Memory B cell (primary cell): ENCODE results near the gene GALP.
A peak's percentile ranks its signal among the peaks of the same experiment; 100 is the strongest.
"Not testable (repeated sequence)": the region's sequence is repeated elsewhere in the genome, so short reads cannot be mapped to it uniquely, and the experiment has no call there.

ENCODE experiments used
- ATAC-seq: fragments of 150-1000 bp; cut with Tn5 transposase; 2 replicates; pipeline ENCODE4 v1.10.0; 2021; ENCODE audit warnings: low read depth, mild to moderate bottlenecking, moderate library complexity
- DNase-seq, 2 donors: peaks; one replicate each; pipeline ENCODE4 v3.0.0; 2022; ENCODE audit warnings: low spot score in 2 of 2
- H3K27ac Mint-ChIP-seq: one replicate; pipeline ENCODE4 v1.8.0; 2022; ENCODE audit warnings: mild to moderate bottlenecking, moderate library complexity, mixed read lengths
- H3K27me3 Mint-ChIP-seq: one replicate; pipeline ENCODE4 v1.8.0; 2022; ENCODE audit warnings: mixed read lengths
- H3K36me3 Mint-ChIP-seq: one replicate; pipeline ENCODE4 v1.8.0; 2022; ENCODE audit warnings: mild to moderate bottlenecking, mixed read lengths
- H3K4me1 Mint-ChIP-seq: one replicate; pipeline ENCODE4 v1.8.0; 2022; ENCODE audit warnings: mixed read lengths
- H3K4me3 Mint-ChIP-seq: one replicate; pipeline ENCODE4 v1.8.0; 2022; ENCODE audit warnings: mild to moderate bottlenecking, moderate library complexity, mixed read lengths
- H3K9me3 Mint-ChIP-seq: one replicate; pipeline ENCODE4 v1.8.0; 2022; ENCODE audit warnings: mixed read lengths

Gene GALP

DNA sequence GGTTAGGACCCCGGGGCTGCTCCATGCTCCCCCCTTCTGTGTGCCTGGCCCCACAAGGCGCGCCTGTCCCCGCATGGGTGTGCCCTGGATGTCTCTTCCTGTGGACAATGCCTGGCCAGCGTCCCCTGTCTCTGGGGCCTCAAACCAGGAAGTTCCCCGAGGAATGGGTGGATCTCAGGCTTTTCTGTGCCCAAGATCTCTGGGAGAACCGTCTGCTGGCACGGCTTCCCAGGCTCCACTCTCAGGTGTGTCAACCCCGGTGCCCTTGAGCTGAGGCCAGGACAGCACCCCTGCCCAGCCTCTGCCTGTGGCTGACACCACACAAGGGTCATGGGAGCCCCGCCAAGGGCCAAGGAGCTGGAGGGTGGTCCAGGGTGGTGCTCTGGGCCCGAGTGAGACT, 19.0 kb upstream of the GALP start:
- Mint-ChIP-seq H3K27ac (no peak overlapping the region), H3K9me3 (peaks cover 3% of the 10 kb centered on the region), H3K36me3 (peaks cover 22% of the 10 kb centered on the region), H3K4me3 (no peak overlapping the region), H3K27me3 (no peaks in the 10 kb centered on the region), H3K4me1 (peaks cover 6% of the 10 kb centered on the region)
- DNase-seq (no peak), ATAC-seq (no peak)

DNA sequence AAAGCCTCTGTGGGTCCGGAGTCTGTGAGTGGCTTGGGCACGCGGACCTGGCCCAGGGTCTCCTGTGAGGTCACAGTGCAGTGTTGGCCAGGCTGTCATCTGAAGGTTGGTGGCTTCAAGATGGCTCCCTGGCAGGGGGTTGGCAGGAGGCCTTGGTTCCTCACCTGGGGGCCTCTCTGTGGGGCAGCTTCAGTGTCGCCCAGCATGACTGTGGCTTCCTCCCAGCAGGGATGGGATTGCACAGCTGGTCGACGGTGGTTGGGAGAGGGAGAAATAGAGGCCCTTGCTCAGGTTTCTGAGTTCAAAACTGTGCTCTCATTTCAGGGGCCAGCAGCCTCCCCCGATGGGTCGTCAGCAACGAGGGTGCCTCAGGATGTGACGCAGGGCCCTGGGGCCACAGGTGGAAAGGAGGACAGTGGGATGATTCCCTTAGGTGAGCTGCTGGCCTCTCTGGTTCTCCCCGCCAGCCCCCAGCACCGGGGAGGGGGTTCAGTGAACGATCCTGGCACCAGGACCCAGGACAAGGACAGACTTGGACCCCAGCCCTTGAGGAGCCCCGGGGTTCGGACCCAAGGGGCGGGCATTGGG, 17.5 kb upstream of the GALP start:
- Mint-ChIP-seq H3K27me3 (peaks cover 1% of the 10 kb centered on the region), H3K9me3 (peaks cover 3% of the 10 kb centered on the region), H3K36me3 (peaks cover 22% of the 10 kb centered on the region), H3K4me3 (no peak overlapping the region), H3K4me1 (peaks cover 10% of the 10 kb centered on the region), H3K27ac (no peak overlapping the region)
- no peak for DNase-seq
- no peak for ATAC-seq

DNA sequence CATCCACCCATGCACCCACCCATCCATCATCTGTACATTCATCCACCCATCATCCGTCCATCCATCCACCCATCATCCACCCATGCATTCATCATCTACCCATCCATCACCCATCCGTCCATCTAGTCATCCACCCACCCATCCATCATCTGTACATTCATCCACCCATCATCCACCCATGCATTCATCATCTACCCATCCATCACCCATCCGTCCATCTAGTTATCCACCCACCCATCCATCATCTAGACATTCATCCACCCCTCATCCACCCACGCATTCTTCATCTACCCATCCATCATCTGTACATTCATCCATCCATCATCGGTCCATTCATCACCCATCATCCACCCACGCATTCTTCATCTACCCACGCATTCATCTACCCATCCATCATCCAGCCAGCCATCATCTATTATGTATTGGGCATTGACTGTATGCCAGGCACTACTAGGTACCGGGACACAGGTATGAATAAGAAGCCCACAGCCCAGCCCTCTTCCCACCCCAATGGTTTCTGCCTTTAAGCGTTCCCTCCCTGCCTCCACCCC, 16.7 kb upstream of the GALP start:
- Mint-ChIP-seq H3K27ac (no peak overlapping the region), H3K9me3 (peaks cover 3% of the 10 kb centered on the region), H3K27me3 (peaks cover 2% of the 10 kb centered on the region), H3K36me3 (peaks cover 16% of the 10 kb centered on the region), H3K4me3 (no peak overlapping the region), H3K4me1 (peaks cover 10% of the 10 kb centered on the region)
- no peak for DNase-seq
- ATAC-seq = no peak

DNA sequence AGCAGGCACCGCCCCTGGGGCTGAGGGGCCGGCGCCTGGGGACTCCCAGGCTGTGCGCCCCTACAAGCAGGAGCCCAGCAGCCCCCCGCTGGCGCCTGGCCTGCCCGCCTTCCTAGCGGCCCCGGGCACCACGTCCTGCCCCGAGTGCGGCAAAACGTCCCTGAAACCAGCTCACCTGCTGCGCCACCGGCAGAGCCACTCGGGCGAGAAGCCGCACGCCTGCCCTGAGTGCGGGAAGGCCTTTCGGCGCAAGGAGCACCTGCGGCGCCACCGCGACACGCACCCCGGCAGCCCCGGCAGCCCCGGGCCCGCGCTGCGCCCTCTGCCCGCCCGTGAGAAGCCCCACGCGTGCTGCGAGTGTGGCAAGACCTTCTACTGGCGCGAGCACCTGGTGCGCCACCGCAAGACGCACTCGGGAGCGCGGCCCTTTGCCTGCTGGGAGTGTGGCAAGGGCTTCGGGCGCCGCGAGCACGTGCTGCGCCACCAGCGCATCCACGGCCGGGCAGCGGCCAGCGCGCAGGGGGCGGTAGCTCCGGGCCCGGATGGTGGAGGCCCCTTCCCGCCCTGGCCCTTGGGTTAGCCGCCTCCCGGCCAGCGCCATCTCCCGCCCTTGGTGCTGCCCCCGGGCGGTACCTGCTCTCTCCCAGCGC, 16.1 kb upstream of the GALP start:
- peaks cover 2% of the 10 kb centered on the region for H3K27me3 Mint-ChIP-seq
- H3K36me3 Mint-ChIP-seq = peaks cover 16% of the 10 kb centered on the region
- H3K27ac Mint-ChIP-seq = no peak overlapping the region
- H3K4me1 Mint-ChIP-seq = peaks cover 10% of the 10 kb centered on the region
- DNase-seq (no peak), ATAC-seq (no peak)
- H3K4me3 Mint-ChIP-seq = no peak overlapping the region
- H3K9me3 Mint-ChIP-seq = peaks cover 3% of the 10 kb centered on the region

DNA sequence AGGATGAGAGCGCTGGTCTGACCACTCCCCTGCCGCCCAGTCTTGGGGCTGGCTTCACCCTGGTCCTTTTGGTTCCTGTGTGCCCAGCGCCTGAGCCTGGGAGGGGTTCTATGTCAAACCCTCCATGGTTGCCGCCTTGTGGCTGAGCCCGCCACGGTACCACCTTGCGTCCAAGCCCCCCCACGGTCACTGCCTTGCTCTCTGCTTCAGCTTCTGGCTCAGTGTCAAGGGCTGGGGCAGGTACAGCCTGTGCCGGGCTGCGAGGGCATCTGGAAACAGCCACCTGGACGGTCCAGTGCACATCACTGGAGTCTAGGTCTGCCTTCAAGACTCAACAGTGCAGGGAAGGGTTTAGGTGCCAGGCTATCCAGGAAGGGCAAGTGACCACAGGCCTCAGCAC, 14.3 kb upstream of the GALP start:
- Mint-ChIP-seq H3K36me3 (peaks cover 16% of the 10 kb centered on the region), H3K4me1 (peaks cover 10% of the 10 kb centered on the region), H3K9me3 (peaks cover 3% of the 10 kb centered on the region), H3K4me3 (no peak overlapping the region), H3K27me3 (peaks cover 5% of the 10 kb centered on the region), H3K27ac (no peak overlapping the region)
- ATAC-seq (no peak), DNase-seq (no peak)

DNA sequence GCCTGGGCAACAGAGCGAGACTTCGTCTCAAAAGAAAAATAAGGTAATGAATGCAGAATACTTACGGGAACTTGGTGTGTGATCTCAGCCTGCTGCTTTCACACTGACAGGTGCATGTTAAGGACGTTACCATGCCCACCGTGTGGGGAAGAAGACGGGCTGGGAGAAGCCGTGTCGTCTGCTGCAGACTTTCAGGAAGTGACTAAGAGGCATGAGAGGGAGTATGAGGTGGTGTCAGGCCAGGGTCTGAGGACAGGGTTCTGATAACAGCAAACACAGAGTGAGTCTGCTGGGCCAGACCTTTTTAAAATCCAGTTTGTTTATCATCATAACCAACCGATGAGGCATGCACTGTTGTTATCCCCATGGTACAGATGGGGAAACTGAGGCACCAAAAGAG, 13.6 kb upstream of the GALP start:
- Mint-ChIP-seq H3K4me1 (peaks cover 10% of the 10 kb centered on the region), H3K36me3 (peaks cover 16% of the 10 kb centered on the region), H3K27ac (no peak overlapping the region), H3K27me3 (peaks cover 7% of the 10 kb centered on the region), H3K9me3 (peaks cover 3% of the 10 kb centered on the region), H3K4me3 (no peak overlapping the region)
- ATAC-seq (peak; percentile 26), DNase-seq (no peak)

DNA sequence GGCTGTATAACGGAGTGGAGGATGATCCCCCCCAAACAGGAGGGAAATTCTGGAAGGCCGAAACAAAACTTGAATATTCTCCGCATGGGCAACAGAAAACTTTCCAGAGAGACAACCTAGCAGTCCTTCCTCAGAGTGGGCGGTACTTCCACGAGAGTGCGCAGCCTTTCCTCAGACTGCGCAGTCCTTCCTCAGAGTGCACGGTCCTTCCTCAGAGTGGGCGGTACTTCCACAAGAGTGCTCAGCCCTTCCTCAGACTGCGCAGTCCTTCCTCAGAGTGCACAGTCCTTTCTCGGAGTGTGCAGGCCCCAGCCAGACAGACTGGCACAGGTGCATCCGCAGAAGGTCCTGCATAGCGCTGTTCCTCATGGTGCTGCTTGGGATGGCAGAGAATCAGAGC, 12.7 kb upstream of the GALP start:
- peaks cover 7% of the 10 kb centered on the region for H3K27me3 Mint-ChIP-seq

DNA sequence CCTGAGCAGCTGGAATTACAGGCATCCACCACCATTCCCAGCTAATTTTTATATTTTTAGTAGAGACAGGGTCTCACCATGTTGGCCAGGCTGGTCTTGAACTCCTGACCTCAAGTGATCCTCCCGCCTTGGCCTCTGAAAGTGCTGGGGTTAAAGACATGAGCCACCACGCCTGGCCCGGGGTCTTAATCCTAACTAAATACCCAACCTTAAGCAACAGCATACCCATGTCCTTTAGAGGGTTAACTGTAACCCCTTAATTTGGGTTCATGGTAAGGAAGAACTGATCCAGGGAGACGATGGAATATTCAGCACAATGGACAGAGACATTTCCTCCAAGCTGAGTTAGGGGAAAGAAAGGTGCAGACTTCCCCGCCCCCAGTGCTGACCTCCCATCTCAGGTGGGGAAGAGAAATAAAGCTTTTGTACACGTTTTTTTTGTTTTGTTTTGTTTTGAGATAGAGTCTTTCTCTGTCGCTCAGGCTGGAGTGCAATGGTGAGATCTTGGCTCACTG, 8.7 kb upstream of the GALP start:
- no peaks in the 10 kb centered on the region for H3K36me3 Mint-ChIP-seq
- peaks cover 13% of the 10 kb centered on the region for H3K27me3 Mint-ChIP-seq
- DNase-seq = no peak
- H3K27ac Mint-ChIP-seq = no peak overlapping the region
- H3K4me3 Mint-ChIP-seq = no peak overlapping the region
- ATAC-seq = no peak
- H3K9me3 Mint-ChIP-seq = no peaks in the 10 kb centered on the region
- peaks cover 5% of the 10 kb centered on the region for H3K4me1 Mint-ChIP-seq

More for the DNA sequence above, 12.7 kb upstream of the GALP start:
- peaks cover 16% of the 10 kb centered on the region for H3K36me3 Mint-ChIP-seq
- no peak overlapping the region for H3K27ac Mint-ChIP-seq
- H3K4me3 Mint-ChIP-seq = no peak overlapping the region
- DNase-seq = no peak
- peaks cover 3% of the 10 kb centered on the region for H3K9me3 Mint-ChIP-seq
- H3K4me1 Mint-ChIP-seq = peaks cover 10% of the 10 kb centered on the region
- no peak for ATAC-seq

DNA sequence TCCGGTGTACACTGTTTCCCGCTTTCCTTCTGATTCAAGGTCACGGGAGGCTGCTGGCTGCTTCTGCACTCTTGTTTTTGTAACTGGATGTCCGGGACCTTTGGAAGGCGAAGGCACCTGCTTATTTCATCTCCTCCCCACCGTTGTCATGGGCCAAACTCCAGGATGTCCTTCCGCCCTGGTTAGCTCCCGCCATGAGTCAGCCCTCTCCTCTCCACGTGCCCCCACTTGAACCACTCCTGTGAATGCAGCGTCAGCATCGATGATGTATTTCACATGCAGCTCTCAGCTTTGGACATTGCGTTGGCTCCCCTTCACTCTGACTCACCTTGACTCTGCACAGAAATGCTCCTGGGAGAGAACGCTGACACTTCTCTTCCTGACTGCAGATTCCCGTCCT, 5.5 kb upstream of the GALP start:
- peaks cover 14% of the 10 kb centered on the region for H3K27me3 Mint-ChIP-seq
- peaks cover 4% of the 10 kb centered on the region for H3K4me1 Mint-ChIP-seq
- H3K27ac Mint-ChIP-seq = no peak overlapping the region
- no peak overlapping the region for H3K4me3 Mint-ChIP-seq
- H3K36me3 Mint-ChIP-seq = no peaks in the 10 kb centered on the region
- no peaks in the 10 kb centered on the region for H3K9me3 Mint-ChIP-seq
- ATAC-seq = no peak
- no peak for DNase-seq

DNA sequence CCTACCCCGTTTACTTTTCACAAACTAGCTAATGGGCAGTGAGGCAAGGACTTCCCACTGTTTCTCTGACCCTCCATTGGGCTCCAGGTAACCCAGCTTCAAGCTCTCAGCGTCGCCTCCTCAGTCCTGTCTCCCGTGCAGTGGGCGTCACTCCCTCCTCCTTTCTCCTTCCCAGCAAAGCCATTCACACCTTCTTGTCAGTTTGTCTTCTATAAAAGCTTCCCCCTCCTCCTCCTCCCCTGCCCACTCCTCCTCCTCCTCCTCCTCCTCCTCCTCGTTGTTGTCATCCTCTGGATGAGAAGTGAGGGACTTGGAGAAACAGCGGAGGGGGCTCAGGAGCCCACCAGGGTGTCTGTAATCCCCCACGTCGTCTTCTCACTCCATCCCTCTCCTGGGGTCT, 1.7 kb upstream of the GALP start:
- H3K4me3 Mint-ChIP-seq = no peak overlapping the region
- no peak overlapping the region for H3K27ac Mint-ChIP-seq
- peaks cover 17% of the 10 kb centered on the region for H3K27me3 Mint-ChIP-seq
- no peak for ATAC-seq
- no peaks in the 10 kb centered on the region for H3K36me3 Mint-ChIP-seq
- DNase-seq = no peak
- H3K9me3 Mint-ChIP-seq = no peaks in the 10 kb centered on the region
- peaks cover 4% of the 10 kb centered on the region for H3K4me1 Mint-ChIP-seq

DNA sequence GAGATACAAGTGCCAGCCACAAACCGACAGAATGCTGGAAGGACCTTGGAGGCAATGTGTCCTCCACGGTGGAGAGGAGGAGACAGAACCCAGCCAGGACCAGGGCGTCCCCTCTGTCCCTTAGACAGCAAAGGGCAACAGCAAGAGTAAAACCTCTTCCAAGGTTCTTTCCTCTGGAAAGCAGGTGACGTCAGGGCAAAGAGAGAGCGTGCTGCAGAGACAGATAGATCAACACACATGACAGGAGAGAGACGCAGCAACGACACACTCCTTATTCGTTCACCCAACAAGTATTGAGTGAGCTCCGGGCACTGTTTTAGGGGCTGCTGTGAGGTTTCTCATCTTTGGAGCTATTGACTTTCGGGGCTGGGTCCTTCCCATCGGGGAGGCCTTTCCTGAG, 1.3 kb upstream of the GALP start:
- Mint-ChIP-seq H3K36me3 (no peaks in the 10 kb centered on the region), H3K4me3 (no peak overlapping the region), H3K27me3 (peaks cover 17% of the 10 kb centered on the region), H3K27ac (no peak overlapping the region), H3K4me1 (peaks cover 4% of the 10 kb centered on the region), H3K9me3 (no peaks in the 10 kb centered on the region)
- DNase-seq (no peak), ATAC-seq (no peak)

DNA sequence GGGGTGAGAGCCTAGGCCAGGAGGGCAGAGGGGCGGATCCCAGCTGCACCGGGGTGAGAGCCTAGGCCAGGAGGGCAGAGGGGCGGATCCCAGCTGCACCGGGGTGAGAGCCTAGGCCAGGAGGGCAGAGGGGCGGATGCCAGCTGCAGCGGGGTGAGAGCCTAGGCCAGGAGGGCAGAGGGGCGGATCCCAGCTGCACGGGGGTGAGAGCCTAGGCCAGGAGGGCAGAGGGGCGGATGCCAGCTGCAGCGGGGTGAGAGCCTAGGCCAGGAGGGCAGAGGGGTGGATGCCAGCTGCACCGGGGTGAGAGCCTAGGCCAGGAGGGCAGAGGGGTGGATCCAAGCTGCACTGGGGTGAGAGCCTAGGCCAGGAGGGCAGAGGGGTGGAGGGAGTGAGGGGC, 502 bp downstream of the GALP start:
- DNase-seq = not testable (repeated sequence)

DNA sequence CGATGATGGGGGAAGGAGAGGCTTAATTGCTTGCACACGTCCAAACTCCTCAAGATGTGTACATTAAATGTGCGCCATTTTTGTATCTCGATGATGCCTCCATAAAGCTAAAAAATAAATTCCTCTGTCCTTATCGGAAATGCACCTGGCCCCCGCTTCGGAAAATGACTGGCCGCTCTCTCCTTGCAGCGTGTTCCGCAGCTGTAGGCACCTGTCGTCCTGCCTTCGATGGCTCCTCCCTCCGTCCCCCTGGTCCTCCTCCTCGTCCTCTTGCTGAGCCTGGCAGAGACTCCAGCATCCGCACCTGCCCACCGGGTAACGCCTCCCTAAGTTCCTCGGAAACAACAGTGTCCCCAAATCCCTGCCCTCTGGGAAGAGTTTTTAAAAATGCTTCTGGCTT, 1.1 kb downstream of the GALP start:
- Mint-ChIP-seq H3K9me3 (no peaks in the 10 kb centered on the region), H3K27ac (no peak overlapping the region), H3K4me1 (peaks cover 4% of the 10 kb centered on the region), H3K4me3 (no peak overlapping the region), H3K27me3 (peaks cover 14% of the 10 kb centered on the region), H3K36me3 (no peaks in the 10 kb centered on the region)
- DNase-seq = no peak
- no peak for ATAC-seq

More for the DNA sequence above, 502 bp downstream of the GALP start:
- H3K4me1 Mint-ChIP-seq, H3K36me3 Mint-ChIP-seq, ATAC-seq, H3K4me3 Mint-ChIP-seq, H3K9me3 Mint-ChIP-seq, H3K27ac Mint-ChIP-seq: not testable (repeated sequence)
- H3K27me3 Mint-ChIP-seq = peaks cover 13% of the 10 kb centered on the region

DNA sequence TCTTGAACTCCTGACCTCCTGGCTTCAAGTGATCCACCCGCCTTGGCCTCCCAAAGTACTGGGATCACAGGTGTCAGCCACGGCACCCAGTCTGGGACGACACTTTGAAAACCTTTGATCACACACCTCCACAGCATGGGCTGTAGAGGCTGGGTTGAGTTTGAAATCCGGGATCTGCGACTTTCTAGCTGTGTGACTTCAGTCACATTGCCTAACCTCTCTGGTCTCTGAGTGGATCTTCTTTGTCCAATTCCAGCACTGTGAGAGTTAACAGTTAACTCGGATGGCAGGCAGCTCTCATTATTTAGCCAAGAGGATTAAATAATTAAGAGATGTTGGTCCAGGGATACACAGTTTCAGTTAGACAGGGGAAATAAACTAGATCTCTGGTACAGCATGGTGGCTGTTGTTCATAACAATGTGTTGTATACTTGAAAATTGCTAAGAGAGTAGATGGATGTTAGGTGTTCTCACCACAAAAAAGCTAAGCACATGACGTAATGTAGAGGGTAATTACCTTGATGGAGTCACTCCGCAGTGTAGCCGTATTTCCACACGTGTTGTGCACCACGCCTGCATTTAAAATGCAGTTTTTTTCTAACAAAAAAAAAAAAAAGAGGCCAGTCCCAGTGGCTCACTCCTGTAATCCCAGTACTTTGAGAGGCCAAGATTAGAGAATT, 1.9 kb downstream of the GALP start:
- H3K36me3 Mint-ChIP-seq = no peaks in the 10 kb centered on the region
- H3K4me3 Mint-ChIP-seq = no peak overlapping the region
- H3K9me3 Mint-ChIP-seq = no peaks in the 10 kb centered on the region
- no peak for ATAC-seq
- H3K27ac Mint-ChIP-seq = no peak overlapping the region
- peaks cover 2% of the 10 kb centered on the region for H3K4me1 Mint-ChIP-seq
- no peak for DNase-seq
- peaks cover 13% of the 10 kb centered on the region for H3K27me3 Mint-ChIP-seq
